IMR-90 (cell line): ENCODE measurements around the gene FAM110A.

Experiments
- CEBPB ChIP-seq: IDR thresholded peaks from 2 replicates; pipeline ENCODE4 v1.6.1; 2012; ENCODE audit warnings: low read depth, low read length, improper control_type of control experiment
- MAFK ChIP-seq: IDR thresholded peaks from 2 replicates; pipeline ENCODE4 v1.6.1; 2012; ENCODE audit warnings: low read depth, low read length, improper control_type of control experiment
- MXI1 ChIP-seq: IDR thresholded peaks from 2 replicates; pipeline ENCODE4 v1.6.1; 2012; ENCODE audit warnings: low read depth, mild to moderate bottlenecking, low read length, moderate library complexity, borderline replicate concordance
- POLR2A ChIP-seq: IDR thresholded peaks from 2 replicates; pipeline ENCODE4 v1.6.1; 2012; ENCODE audit warnings: mild to moderate bottlenecking, low read depth, low read length
- TF ChIP-seq, protein P1 (sequence below): conservative IDR thresholded peaks from 2 replicates; pipeline ENCODE4 v1.5.1; 2012; ENCODE audit warnings: mild to moderate bottlenecking, low read depth, low read length, improper control_type of control experiment

DNA sequence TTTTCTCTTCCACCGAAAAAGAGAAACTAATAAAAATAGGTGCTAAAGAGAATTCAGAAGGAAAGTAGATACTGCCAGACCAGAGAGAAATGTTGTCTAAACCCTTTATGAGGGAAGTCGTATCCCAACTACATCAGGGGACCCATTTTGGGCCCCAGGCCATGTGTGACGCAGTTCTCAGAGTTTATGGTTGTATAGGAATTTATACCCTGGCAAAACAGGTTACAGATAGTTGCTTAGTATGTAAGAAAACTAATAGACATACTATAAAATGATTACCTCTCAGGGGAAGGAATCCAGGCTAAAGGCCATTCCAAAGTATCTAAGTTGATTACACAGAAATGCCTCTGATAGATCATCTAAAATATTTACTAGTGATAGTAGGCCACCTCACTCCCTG is 36.6 kb upstream of the FAM110A start:
- TF ChIP-seq, protein P1, sequence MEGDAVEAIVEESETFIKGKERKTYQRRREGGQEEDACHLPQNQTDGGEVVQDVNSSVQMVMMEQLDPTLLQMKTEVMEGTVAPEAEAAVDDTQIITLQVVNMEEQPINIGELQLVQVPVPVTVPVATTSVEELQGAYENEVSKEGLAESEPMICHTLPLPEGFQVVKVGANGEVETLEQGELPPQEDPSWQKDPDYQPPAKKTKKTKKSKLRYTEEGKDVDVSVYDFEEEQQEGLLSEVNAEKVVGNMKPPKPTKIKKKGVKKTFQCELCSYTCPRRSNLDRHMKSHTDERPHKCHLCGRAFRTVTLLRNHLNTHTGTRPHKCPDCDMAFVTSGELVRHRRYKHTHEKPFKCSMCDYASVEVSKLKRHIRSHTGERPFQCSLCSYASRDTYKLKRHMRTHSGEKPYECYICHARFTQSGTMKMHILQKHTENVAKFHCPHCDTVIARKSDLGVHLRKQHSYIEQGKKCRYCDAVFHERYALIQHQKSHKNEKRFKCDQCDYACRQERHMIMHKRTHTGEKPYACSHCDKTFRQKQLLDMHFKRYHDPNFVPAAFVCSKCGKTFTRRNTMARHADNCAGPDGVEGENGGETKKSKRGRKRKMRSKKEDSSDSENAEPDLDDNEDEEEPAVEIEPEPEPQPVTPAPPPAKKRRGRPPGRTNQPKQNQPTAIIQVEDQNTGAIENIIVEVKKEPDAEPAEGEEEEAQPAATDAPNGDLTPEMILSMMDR = no peak
- no peak for TF ChIP-seq MXI1
- no peak for TF ChIP-seq CEBPB
- TF ChIP-seq POLR2A = no peak
- TF ChIP-seq MAFK = no peak
